ENCODE data around the gene UBL4B. TPM values are rescaled to one million over a fixed set of nuclear protein-coding genes. Genes with fewer than 3 reads are reported as not detected.

The UBL4B gene
- total and polyA plus RNA-seq, 2 experiments from 2014 or later = not detected

- no peaks in the 10 kb centered on the region for H3K79me2 ChIP-seq (replicated peaks; ENCODE audit: insufficient read depth)
- no peak for TF ChIP-seq EZH2phosphoT487 (IDR thresholded peaks at IDR 0.05; ENCODE audit: unreplicated experiment)
- no peak overlapping the region for H3K4me3 Mint-ChIP-seq
- H3K4me3 ChIP-seq = no peak overlapping the region
- H3K4me1 ChIP-seq (ENCODE audit: insufficient read depth) = peaks cover 21% of the 10 kb centered on the region
- H3K9me2 ChIP-seq (ENCODE audit: insufficient read depth) = no peaks in the 10 kb centered on the region
- H3K27ac Mint-ChIP-seq = no peak overlapping the region
- H2AFZ ChIP-seq = no peak overlapping the region
- H4K20me1 ChIP-seq (replicated peaks; ENCODE audit: insufficient read depth) = peaks cover 7% of the 10 kb centered on the region; the same call in 1 of the 2 replicates
- H3K27me3 Mint-ChIP-seq (ENCODE audit: insufficient read depth, low read depth, poor library complexity) = peaks cover 78% of the 10 kb centered on the region
- no peaks in the 10 kb centered on the region; the same call in 2 of the 3 replicates for H3K36me3 Mint-ChIP-seq (ENCODE audit: low read depth)
- H3F3A ChIP-seq (replicated peaks; ENCODE audit: low read depth) = no peaks in the 10 kb centered on the region
- no peaks in the 10 kb centered on the region for H3K9me3 Mint-ChIP-seq
- H3K27ac ChIP-seq (ENCODE audit: low read depth) = no peak overlapping the region
- no peaks in the 10 kb centered on the region for H3K36me3 ChIP-seq (ENCODE audit: insufficient read depth)
- H3K4me1 Mint-ChIP-seq = peaks cover 25% of the 10 kb centered on the region
- ATAC-seq (no peak), DNase-seq (ENCODE audit: low spot score) (no peak)
- peaks cover 72% of the 10 kb centered on the region for H3K27me3 ChIP-seq (ENCODE audit: insufficient read depth)
- no peak overlapping the region for H3K4me2 ChIP-seq
Observed at GRCh38 chr1:110081061-110081460, 31.2 kb upstream of the UBL4B start.

GRCh38 chr1:110082477-110082876, 29.8 kb upstream of the UBL4B start:
- Histone ChIP-seq H3K79me2 (replicated peaks; ENCODE audit: insufficient read depth) (no peaks in the 10 kb centered on the region), H3K27ac (ENCODE audit: low read depth) (no peak overlapping the region), H3K9me2 (ENCODE audit: insufficient read depth) (no peaks in the 10 kb centered on the region), H3K4me1 (ENCODE audit: insufficient read depth) (peaks cover 21% of the 10 kb centered on the region), H3K27me3 (ENCODE audit: insufficient read depth) (peaks cover 76% of the 10 kb centered on the region), H3F3A (replicated peaks; ENCODE audit: low read depth) (no peaks in the 10 kb centered on the region), H2AFZ (no peak overlapping the region), H4K20me1 (replicated peaks; ENCODE audit: insufficient read depth) (peaks cover 7% of the 10 kb centered on the region; the same call in 1 of the 2 replicates), H3K4me3 (no peak overlapping the region), H3K4me2 (peak overlapping the region; percentile 85; the same call in 1 of the 2 replicates), H3K36me3 (ENCODE audit: insufficient read depth) (no peaks in the 10 kb centered on the region)
- TF ChIP-seq EZH2phosphoT487 (IDR thresholded peaks at IDR 0.05; ENCODE audit: unreplicated experiment) (no peak), EZH2 (IDR thresholded peaks at IDR 0.05; ENCODE audit: low read depth, unreplicated experiment) (peak; percentile 30), REST (IDR thresholded peaks at IDR 0.05; ENCODE audit: unreplicated experiment) (no peak), ZNF462 (CRISPR knock-in tag; IDR thresholded peaks at IDR 0.05) (no peak), NANOG (IDR thresholded peaks at IDR 0.05; ENCODE audit: borderline replicate concordance) (no peak), STAT1 (IDR thresholded peaks at IDR 0.05; ENCODE audit: unreplicated experiment) (no peak), CTCF (conservative IDR thresholded peaks at IDR 0.05; ENCODE audit: low read depth in 2 of 2) (no peak)
- peaks cover 81% of the 10 kb centered on the region for H3K27me3 Mint-ChIP-seq (ENCODE audit: insufficient read depth, low read depth, poor library complexity)
- H3K27ac Mint-ChIP-seq = no peak overlapping the region
- H3K4me1 Mint-ChIP-seq = peaks cover 26% of the 10 kb centered on the region
- H3K9me3 Mint-ChIP-seq = no peaks in the 10 kb centered on the region
- H3K36me3 Mint-ChIP-seq (ENCODE audit: low read depth) = no peaks in the 10 kb centered on the region; the same call in 2 of the 3 replicates
- H3K4me3 Mint-ChIP-seq = peak overlapping the region; percentile 8; the same call in 1 of the 3 replicates
- DNase-seq (ENCODE audit: low spot score) (no peak), ATAC-seq (no peak)
